GM19025 (cell line): ENCODE measurements around the gene ZNF507.
"Not testable (repeated sequence)": the region's sequence is repeated elsewhere in the genome, so short reads cannot be mapped to it uniquely, and the experiment has no call there.

Experiments used
- ATAC-seq: cut with Tn5 transposase; IDR thresholded peaks from one replicate; pipeline ENCODE4 v1.9.1; 2021; ENCODE audit warnings: mild to moderate bottlenecking, low read depth, moderate library complexity; ENCODE audit not compliant: unreplicated experiment

ZNF507 gene

GRCh38 chr19:32406161-32407003 is 61.0 kb downstream of the ZNF507 start:
- ATAC-seq = no peak

DNA sequence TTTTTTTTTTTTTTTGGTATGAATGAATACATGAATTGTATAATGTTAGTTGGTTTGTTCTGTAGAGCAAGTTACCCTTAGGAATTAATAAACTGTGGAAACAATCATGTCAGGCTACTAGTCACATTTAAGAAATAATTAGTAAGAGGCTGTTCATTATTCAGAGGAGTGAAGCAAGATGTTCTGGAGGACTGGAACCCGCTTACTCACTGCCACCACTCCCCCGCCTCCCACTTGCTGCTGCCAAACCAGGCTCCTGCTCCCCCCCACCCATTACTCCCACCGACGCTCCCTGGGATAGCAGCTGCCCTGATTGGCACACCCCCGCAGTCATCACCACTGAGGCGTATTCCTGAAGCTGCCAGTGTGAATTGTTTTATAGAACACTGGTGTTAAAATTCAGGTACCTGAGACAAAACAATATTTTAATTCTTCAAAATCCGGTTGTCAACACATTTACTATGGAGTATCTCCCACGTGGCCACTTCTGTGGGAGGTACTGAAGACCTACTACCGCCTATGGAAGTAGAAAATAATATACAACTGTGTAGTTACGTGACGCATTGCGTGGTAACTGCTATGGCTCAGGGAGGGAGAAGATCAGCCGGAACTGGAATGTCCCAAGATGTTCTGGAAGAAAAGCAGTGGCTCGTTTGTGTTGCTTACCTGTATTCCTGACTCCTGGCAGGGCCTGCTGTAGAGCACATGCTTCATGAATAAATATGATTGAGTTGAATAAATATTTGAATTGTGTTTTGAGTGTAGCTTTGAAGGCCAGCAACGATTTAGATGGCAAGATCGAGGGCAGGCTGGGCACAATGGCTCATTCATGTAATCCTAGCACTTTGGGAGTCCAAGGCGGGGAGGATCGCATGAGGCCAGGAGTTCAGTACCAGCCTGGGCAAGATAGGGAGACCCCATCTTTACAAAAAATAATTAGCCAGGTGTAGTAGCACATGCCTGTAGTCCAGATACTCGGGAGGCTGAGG is 61.9 kb downstream of the ZNF507 start:
- no peak for ATAC-seq

GRCh38 chr19:32415246-32415645 is 69.8 kb downstream of the ZNF507 start:
- ATAC-seq = no peak

GRCh38 chr19:32415669-32416068 is 70.3 kb downstream of the ZNF507 start:
- ATAC-seq = no peak

DNA sequence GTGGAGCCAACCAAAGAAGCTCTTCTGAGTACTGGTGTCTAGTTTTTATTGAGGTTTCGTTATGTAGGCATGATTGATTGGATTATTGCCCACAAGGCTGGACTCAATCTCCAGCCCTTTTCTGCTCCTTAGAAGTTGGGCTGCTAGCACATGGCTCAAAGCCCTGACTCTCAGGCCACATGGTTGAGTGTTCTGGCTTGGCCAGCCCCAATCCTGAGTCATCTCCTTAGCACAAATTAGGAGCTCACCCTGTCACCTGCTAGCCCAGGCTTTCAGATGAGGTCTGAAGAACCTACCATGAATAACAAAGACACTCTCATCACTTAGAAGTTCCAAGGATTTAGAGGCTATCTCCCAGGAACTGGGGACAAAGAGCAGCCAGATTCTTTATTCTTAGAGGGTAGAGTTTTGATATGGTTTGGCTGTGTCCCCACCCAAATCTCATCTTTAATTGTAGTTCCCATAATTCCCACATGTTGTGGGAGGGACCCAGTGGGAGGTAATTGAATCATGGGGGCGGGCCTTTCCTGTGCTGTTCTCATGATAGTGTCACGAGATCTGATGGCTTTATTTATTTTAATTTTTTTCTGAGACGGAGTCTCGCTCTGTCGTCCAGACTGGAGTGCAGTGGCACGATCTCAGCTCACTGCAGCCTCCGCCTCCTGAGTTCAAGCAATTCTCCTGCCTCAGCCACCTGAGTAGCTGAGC is 71.5 kb downstream of the ZNF507 start:
- ATAC-seq = no peak

DNA sequence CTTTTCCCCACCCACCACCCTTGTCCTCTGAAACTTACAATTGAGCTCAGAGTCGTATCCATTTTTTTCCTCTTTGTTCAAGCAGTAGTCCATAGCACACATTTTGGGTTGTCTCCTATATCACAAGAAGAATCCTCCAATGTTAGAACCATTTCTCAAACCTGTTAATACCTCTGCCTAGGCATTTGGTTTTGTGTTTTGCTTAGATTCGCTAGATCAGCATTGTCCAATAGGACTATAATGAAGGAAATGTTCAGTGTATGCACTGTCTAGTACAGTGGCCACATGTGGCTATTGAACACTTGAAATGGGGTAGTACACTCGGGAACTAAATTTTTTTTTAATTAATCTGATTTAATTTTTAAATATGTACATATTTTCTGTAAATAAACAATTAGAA is 72.7 kb downstream of the ZNF507 start:
- no peak for ATAC-seq

- ATAC-seq = no peak
These were observed 76.4 kb downstream of the ZNF507 start for GRCh38 chr19:32421589-32422361.

DNA sequence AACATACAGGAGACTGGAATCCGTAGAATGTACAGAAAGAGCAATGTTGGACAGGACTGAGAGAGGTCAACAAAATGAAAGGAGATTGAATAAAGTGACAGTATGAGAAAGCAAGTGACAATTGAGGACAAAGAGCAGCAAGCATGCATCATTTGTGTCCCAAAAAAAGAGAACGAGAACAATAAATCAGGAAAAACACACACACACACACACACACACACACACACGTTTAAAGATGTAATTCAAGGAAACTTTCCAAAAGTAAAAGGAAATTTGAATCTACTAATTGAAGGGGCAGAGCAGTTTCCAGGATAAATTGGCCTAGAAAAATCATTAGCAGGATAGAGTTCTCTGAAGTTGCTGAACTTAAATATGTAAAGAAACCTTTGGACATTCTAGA is 77.0 kb downstream of the ZNF507 start:
- no peak for ATAC-seq

- not testable (repeated sequence) for ATAC-seq
These were observed 78.5 kb downstream of the ZNF507 start for GRCh38 chr19:32423944-32424343.

- ATAC-seq = no peak
These were observed 82.1 kb downstream of the ZNF507 start for GRCh38 chr19:32427536-32427935.

DNA sequence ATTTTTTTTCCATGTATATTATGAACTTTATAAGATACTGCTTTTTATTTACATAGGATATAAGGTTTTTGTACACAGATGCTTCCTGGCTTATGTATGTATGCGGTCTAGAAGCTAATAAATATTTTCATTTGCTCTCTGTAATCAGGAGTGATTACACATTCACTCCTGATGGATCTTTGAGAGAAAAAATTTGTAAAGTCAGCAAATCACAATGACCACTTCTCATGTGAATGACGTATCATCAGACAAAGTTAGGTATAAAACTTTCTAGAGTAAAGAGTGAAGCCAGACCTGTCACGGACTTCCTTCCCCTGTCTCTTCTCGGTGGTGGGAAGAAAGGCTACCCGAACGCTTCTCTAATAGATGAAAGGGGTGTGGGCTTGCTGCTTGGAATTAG is 91.3 kb downstream of the ZNF507 start:
- ATAC-seq = no peak

DNA sequence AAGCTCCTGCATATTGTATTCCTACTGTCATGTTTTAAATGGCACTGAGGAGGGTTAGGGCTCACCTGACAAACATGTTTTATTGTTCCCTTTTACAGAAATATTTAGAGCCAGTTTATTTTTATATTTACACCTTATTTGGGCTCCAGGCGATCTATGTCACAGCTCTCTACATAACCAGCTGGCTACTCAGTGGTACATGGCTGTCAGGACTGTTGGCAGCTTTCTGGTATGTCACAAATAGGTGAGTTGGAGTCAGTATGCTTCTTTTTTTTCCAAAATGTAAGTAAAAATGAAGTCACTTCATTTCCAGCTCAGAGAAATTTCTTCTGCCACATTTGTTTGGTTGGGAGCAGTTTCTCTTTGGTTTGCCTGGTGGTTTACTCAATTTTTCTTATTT is 91.7 kb downstream of the ZNF507 start:
- ATAC-seq = no peak
